Erythroblast (primary cell): ENCODE measurements around the gene CLEC4G.

Experiments used
- GATA1 ChIP-seq: IDR thresholded peaks from 2 replicates; pipeline ENCODE4 v1.6.1; 2011; ENCODE audit warnings: low read depth, mild to moderate bottlenecking, control low read depth, low read length, moderate library complexity
- POLR2A ChIP-seq: IDR thresholded peaks from 2 replicates; pipeline ENCODE4 v1.6.1; 2011; ENCODE audit warnings: mild to moderate bottlenecking, low read length

- TF ChIP-seq POLR2A (no peak), GATA1 (no peak)
Observed at GRCh38 chr19:7689165-7689564, 42.7 kb downstream of the CLEC4G start.
